ENCODE results near the gene LRRC8A.
"Not testable (repeated sequence)": the region's sequence is repeated elsewhere in the genome, so short reads cannot be mapped to it uniquely, and the experiment has no call there.

The LRRC8A gene

DNA sequence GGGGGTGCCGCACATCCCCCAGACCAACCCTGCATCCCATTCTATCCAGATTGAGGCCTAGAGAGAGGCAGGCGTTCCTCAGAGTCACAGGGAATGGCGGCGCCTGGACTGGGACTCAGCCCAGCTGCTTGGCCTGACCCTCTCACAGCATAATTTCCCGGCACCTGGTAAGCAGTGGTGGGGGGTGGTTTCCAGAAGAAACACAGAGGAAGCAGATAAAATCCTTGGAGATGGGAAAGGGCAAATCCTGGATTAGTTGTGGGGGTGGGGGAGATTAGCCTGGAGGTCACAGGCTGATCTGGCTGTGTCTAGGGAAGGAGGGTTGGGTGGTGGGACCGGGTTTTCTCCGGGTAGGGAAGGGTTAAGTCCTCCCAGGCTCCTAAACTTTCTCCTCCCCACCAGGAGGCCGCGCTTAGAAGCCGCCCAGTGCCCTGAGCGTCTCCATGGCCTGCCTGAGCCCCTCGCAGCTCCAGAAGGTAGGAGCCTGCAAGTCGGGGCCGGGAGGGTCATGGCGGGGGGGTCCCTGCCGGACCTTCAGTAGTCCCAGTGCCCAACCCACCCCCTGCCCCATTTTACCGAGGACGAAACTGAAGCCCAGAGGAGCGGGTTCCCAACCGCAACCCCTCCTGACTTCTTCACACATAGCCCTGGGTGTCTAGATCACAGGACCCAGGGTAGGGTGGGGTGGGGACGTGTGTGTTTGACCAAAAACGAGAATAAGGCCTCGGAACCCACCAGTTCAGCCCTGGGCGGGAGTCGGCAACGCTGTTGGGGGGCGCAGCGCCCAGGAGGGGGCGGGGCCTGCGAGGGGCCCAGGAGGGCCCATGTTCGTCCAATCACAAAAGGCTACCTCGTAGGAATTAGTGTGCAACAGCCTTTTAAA lies 40.2 kb downstream of the LRRC8A start:
- DNase-seq (ENCODE audit: low read depth), result peak; percentile 65

GRCh38 chr9:128923493-128923883 lies 41.6 kb downstream of the LRRC8A start:
- DNase-seq (ENCODE audit: low read depth), result no peak

GRCh38 chr9:128927731-128928411 lies 45.9 kb downstream of the LRRC8A start:
- peak; percentile 54 for DNase-seq (ENCODE audit: low read depth)

DNA sequence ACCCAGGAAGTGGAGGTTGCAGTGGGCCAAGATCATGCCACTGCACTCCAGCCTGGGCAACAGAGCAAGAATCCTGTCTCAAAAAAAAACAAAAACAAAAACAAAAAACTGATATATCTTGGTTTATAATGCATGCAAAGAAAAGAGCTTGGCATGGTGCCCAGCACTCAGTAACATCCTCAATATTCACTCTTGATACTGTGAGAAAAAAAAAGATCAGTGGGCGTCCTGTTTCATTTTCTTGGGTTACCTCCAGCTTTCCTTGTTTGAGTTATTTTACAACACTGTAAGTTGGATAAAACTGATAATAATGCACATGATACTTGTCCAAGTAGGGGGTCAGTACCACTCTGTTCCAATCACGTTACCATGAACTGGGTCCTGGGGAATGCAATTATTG lies 46.7 kb downstream of the LRRC8A start:
- no peak for DNase-seq (ENCODE audit: low read depth)

GRCh38 chr9:128929560-128929959 lies 47.6 kb downstream of the LRRC8A start:
- no peak for DNase-seq (ENCODE audit: low read depth)

GRCh38 chr9:128933731-128934130 lies 51.8 kb downstream of the LRRC8A start:
- DNase-seq (ENCODE audit: low read depth), result no peak

DNA sequence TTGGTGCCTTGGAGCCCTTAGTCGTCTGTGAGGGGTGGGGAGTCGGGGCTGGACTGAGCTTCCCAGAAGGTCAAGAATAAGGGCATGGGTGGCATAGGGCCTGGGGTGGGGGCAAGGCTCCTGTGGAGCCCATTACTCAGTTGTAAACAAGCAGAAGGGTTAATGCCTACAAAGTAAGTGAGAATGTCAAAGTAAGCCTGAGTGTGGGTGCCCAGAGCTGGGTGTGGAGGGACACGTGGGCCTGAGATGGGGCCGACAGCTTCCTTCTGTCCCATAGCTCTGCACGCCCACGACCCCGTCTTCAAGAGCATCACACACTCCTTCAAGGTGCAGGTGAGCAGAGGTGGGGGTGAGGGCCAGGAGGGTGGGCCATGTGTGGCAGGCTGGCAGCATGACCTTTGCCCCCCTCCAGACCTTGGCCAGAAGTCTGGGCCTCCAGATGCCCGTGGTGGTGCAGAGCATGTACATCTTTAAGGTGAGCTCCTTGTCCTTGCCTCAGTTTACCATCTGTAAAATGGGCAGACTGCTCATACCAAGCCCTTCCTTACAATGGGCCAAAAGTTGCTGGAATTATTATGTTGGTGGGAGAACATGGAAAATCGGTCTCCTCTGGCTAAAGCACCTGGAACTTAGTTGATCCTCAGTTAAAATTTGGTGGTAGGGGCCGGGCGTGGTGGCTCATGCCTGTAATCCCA lies 54.4 kb downstream of the LRRC8A start:
- no peak for DNase-seq (ENCODE audit: low read depth)

- no peak for DNase-seq (ENCODE audit: low read depth)
Measured at GRCh38 chr9:128937310-128938165, 55.6 kb downstream of the LRRC8A start.

DNA sequence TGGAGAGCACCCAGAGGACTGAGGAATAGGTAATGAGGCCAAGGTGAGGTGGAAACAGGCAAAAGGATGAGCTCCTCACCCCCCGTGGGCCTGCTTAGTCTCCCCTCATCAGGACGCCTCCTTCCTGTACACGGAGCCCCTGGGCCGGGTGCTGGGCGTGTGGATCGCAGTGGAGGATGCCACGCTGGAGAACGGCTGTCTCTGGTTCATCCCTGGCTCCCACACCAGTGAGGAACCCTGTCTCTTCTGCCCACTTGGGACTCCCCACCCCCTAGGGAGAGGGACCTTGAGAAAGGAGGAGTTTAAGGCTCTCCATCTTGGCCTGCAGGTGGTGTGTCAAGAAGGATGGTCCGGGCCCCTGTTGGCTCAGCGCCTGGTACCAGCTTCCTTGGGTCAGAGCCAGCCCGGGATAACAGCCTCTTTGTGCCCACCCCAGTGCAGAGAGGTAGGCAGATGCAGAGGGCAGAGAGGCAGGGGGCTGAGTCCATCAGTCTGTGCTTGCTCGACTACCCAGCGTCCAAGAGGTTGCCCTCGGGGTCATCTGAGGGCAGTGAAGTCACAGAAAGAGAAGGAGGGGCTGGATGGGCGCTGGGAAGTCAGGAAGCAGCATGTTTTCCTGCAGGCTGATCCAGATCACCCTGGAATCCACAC lies 58.5 kb downstream of the LRRC8A start:
- no peak for DNase-seq (ENCODE audit: low read depth)

DNA sequence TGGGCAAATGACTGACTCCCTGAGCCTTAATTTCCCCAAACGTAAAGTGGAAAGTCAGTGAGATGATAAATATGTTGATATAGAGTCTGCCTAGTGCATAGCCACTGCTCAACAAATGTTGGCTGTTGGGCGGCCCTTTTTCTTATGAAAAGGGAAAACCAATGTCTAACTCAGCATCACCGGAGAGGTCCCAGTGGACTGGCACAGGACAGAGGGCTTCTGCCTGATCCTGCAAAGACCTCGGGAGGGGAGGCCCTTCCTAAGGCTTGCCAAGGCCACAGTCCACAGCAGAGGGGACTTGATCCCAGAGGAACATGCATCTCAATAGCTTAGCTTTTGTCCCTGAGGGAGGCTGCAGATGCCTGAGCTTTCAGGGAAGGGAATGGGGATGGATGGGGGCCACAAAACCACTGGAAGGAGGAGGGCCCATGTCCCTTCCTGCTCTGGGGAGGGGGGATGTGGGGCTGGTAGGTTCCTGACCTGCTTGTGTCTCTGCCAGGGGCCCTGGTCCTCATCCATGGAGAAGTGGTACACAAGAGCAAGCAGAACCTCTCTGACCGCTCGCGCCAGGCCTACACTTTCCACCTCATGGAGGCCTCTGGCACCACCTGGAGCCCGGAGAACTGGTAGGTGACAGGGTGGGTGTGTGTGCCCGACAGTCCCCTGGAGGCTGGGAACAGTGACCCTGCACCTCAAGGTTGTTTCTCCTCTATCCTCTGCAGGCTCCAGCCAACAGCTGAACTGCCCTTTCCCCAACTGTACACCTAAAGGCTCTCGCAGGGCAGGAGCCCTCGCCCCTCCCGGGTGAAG lies 59.2 kb downstream of the LRRC8A start:
- no peak for DNase-seq (ENCODE audit: low read depth)

DNA sequence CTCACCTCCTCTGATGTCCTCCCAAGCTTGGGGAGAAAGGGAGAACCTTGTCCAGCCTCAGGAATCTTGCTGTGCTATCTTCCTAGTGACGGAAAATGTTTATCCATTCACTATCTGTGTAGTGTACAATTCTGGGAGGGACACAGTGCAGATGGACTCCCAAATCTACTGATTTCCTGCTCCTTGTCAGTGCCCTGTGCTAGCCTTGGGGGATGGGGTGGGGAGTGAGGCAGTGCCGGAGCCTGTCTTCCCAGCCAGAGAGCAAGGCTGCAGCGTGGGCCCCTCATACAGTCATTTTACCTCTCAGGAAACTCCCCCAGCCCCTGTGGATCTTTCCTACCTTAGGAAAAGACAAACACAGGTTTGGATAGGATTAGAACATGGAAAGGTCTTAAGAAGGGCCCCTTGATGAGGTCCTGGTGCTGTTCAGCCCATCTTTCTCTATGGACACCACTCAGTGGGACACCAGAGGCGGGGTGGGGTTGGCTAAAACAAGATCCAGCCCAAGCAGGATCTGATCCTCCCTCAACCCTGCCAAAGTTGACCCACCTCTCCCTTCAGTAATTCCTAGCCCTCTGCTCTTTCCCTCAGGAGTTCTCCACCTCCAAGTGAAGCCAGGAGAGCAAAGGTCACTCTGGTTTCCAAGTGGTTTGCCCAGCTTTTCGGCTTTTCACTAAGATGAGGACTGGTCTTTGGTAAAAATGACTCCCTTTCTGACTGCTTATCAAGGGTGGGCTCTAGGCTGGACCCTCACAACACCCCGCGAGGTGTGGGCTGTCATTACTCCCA lies 62.1 kb downstream of the LRRC8A start:
- DNase-seq (ENCODE audit: low read depth), result no peak

DNA sequence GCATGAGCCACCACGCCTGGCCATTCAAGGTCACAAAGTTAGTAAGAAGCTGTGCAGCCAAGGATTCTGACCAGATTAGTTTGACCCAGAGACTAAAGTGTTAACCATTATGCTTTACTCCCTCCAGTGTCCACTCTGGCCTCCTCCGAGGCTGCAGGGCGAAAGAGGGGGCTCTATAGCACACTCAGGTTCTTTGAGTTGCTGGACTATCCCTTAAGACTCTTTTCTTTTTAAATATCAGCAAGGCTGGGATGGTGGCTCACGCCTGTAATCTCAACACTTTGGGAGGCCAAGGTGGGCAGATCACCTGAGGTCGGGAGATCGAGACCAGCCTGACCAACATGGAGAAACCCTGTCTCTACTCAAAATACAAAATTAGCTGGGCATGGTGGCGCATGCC lies 63.0 kb downstream of the LRRC8A start:
- DNase-seq (ENCODE audit: low read depth), result not testable (repeated sequence)

- DNase-seq (ENCODE audit: low read depth), result no peak
Measured at GRCh38 chr9:128945798-128946501, 64.0 kb downstream of the LRRC8A start.

DNA sequence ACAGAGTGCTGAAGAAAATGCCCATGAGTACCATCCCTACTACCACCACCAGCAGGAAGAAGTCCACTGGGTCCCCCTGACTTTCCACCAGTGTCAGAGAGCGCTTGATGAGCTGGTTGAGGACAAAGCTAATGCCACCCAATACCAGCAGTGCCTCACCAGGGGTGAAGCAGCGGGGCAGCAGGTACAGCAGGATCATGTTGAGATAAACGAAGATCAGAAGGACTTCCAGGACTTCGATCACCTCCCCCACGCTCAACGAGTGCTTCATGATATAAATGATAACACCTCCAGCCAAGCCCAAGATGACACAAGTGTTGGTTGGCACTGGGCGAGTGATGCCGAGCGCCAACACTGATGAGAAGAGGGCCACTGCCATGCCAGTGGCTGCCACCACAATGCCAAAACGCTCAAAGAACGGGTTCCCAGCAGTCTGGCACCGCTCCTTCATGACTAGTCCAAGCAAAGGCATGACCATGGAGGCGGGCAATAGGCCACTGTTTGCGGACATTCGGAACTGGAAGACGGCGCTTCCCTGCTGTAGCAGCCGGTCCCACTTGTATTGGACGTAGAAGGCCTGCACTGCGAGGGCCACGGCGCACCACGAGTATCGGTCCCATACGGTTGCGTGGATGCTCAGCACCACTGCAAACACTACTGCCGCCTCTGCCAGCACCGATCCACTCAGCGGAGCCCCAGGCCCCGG lies 64.8 kb downstream of the LRRC8A start:
- DNase-seq (ENCODE audit: low read depth), result peak; percentile 39

DNA sequence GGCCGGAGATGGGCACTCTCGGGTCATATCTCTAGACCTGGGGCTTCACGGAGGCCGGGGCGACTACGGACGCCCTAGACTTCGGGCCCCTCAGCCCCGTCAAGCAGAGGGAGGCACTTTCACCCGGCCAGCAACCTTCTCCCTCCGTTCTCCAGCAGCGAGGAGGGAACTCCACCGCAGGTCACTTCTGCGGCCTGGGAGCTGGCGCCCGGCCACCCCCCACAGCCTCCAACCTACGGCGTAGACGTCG lies 65.3 kb downstream of the LRRC8A start:
- no peak for DNase-seq (ENCODE audit: low read depth)

- DNase-seq (ENCODE audit: low read depth), result peak; percentile 91
Measured at GRCh38 chr9:128947527-128948301, 65.8 kb downstream of the LRRC8A start, which contains the start of the genes DOLK and NUP188. TSS of gene DOLK (minus strand) at chr9:128947603. CDS start at chr9:128947303, 300 bp downstream. TSS of gene NUP188 (plus strand) at chr9:128947699. CDS start at chr9:128947720, 21 bp downstream.

GRCh38 chr9:128961403-128961802 lies 79.5 kb downstream of the LRRC8A start:
- not testable (repeated sequence) for DNase-seq (ENCODE audit: low read depth)
